Measurements from ENCODE around the gene UEVLD. TPM values are rescaled to one million over a fixed set of nuclear protein-coding genes. Genes with fewer than 3 reads are reported as not detected.

Gene UEVLD
- total RNA-seq, 1 donor from 2014 or later = 24.5 TPM

Other genes with a start within 250 kb of the UEVLD start
- 485 and 491 TPM in 2 replicates for gene LDHA, start 194.2 kb downstream of the UEVLD start, total RNA-seq
- gene LDHC, start 176.4 kb downstream of the UEVLD start, total RNA-seq = not detected in 2 replicates
- gene LDHAL6A, start 132.9 kb downstream of the UEVLD start, total RNA-seq = not detected in 2 replicates
- gene TSG101, start 61.8 kb downstream of the UEVLD start, total RNA-seq = 77.7 and 81.4 TPM in 2 replicates
- 3.0 and 4.5 TPM in 2 replicates for gene MISFA, start 11.1 kb upstream of the UEVLD start, total RNA-seq
- gene SPTY2D1, start 45.6 kb upstream of the UEVLD start, total RNA-seq = 16.4 and 19.5 TPM in 2 replicates
- gene TMEM86A, start 110.0 kb upstream of the UEVLD start, total RNA-seq = 5.2 and 7.6 TPM in 2 replicates
- gene IGSF22, start 137.5 kb upstream of the UEVLD start, total RNA-seq = not detected in 2 replicates
- not detected in 2 replicates for gene PTPN5, start 203.1 kb upstream of the UEVLD start, total RNA-seq